Bronchial smooth muscle cell (primary cell): ENCODE measurements around the gene CFAP161. TPM values are rescaled to one million over a fixed set of nuclear protein-coding genes. Genes with fewer than 3 reads are reported as not detected.

Source experiments
- total RNA-seq: library from RNA; depleted of rRNA; stranded (reverse); fragments of >200 nt; gene quantifications from 2 replicates; pipeline ENCODE4 v1.2.1, GENCODE V29; 2014

The CFAP161 gene
- total RNA-seq: 0.16 and 0.17 TPM in 2 replicates

GRCh38 chr15:81133782-81134461 is at the start of gene CFAP161:
CFAP161 (plus strand) TSS chr15:81134270; CDS start chr15:81134330, 60 bp downstream.

GRCh38 chr15:81196576-81197254 is 62.6 kb downstream of the CFAP161 start, which contains the start of gene IL16:
IL16 (plus strand) TSS chr15:81196879; CDS start chr15:81225400, 28,521 bp downstream.

Other genes with a start within 250 kb of the CFAP161 start
- 18.9 and 22.6 TPM in 2 replicates for gene MESD, start 144.5 kb upstream of the CFAP161 start, total RNA-seq
- gene TLNRD1, start 133.3 kb upstream of the CFAP161 start, total RNA-seq: 2.0 and 2.7 TPM in 2 replicates
- 2.4 and 3.2 TPM in 2 replicates for gene IL16, start 62.6 kb downstream of the CFAP161 start, total RNA-seq
- gene STARD5, start 189.9 kb downstream of the CFAP161 start, total RNA-seq: 8.3 and 11.0 TPM in 2 replicates
- gene TMC3, start 239.9 kb downstream of the CFAP161 start, total RNA-seq: under 0.01 TPM in 1 of 2 replicates, not detected in the other